Endothelial cell of umbilical vein (primary cell): ENCODE data around the gene GYS2. TPM values are rescaled to one million over a fixed set of nuclear protein-coding genes. Genes with fewer than 3 reads are reported as not detected.

ENCODE experiments used
- BruUV-seq: library from RNA; stranded (reverse); fragments of 400-500 nt; replicated peaks from 2 replicates; lab custom pipeline; 2021; lab: Mats Ljungman, UMichigan
- CTCF ChIA-PET: fragments of 300-600, 350-600 bp; sonication (Branson Sonifier 250); formaldehyde crosslinking; loops from one replicate; lab custom pipeline; 2021; ENCODE audit warnings: antibody characterized with exemption, inconsistent platforms; lab: Charles Lee
- POLR2A ChIA-PET: fragments of 300-600, 350-600 bp; sonication (Branson Sonifier 250); formaldehyde crosslinking; loops from one replicate; lab custom pipeline; 2021; ENCODE audit warnings: antibody characterized with exemption, inconsistent platforms; lab: Charles Lee
- DNase-seq: peaks from one replicate; pipeline ENCODE4 v3.0.0-alpha.2; 2011; ENCODE audit warnings: low read depth, low spot score
- FAIRE-seq: peaks from 2 replicates; lab custom pipeline; 2011; peaks lifted over from hg19 to GRCh38; lab: Jason Lieb, UNC
- H2AFZ ChIP-seq: 2 replicates; pipeline ENCODE4 v1.6.0; 2012; ENCODE audit warnings: low read depth, low read length, control low read depth, inconsistent platforms
- H3K27ac ChIP-seq: 2 replicates; pipeline ENCODE4 v1.5.1; 2011; ENCODE audit warnings: low read depth, mild to moderate bottlenecking, control low read depth, low read length, moderate library complexity; ENCODE audit not compliant: insufficient read depth
- H3K27me3 ChIP-seq, 2 experiments: 2 replicates each; pipeline versions ENCODE4 v1.6.0 to v1.6.1; 2011; ENCODE audit warnings: low read length in 2 of 2, mixed read lengths in 1 of 2; ENCODE audit not compliant: control insufficient read depth in 2 of 2, insufficient read depth in 2 of 2
- H3K36me3 ChIP-seq, 2 experiments: 2 replicates in 1 of 2; 3 replicates in 1 of 2; pipeline ENCODE4 v1.5.1; 2011; ENCODE audit warnings: low read length in 2 of 2, mild to moderate bottlenecking in 1 of 2, moderate library complexity in 1 of 2; ENCODE audit not compliant: control insufficient read depth in 2 of 2, insufficient read depth in 2 of 2; ENCODE audit errors: extremely low read depth in 1 of 2
- H3K4me1 ChIP-seq: 3 replicates; pipeline ENCODE4 v1.5.1; 2011; ENCODE audit warnings: mild to moderate bottlenecking, low read length; ENCODE audit not compliant: control insufficient read depth, insufficient read depth; ENCODE audit errors: extremely low read depth
- H3K4me2 ChIP-seq: 2 replicates; pipeline ENCODE4 v1.6.1; 2011; ENCODE audit warnings: low read length, control low read depth, mixed read lengths; ENCODE audit not compliant: insufficient read depth
- H3K4me3 ChIP-seq, 3 experiments: fragments of 200-600 bp in 1 of 3; sonication (generic), shearing (Covaris generic) in 1 of 3; replicated peaks in 1 of 3; 2 replicates each; pipeline ENCODE4 v1.5.1; 2011 to 2016; ENCODE audit warnings: control low read depth in 3 of 3, low read length in 3 of 3, mild to moderate bottlenecking in 2 of 3, inconsistent platforms in 1 of 3, low read depth in 1 of 3, moderate library complexity in 1 of 3; ENCODE audit not compliant: insufficient read depth in 1 of 3
- H3K79me2 ChIP-seq: 2 replicates; pipeline ENCODE4 v1.6.0; 2012; ENCODE audit warnings: low read length, inconsistent platforms; ENCODE audit not compliant: control insufficient read depth, insufficient read depth
- H3K9ac ChIP-seq: replicated peaks from 2 replicates; pipeline ENCODE3; 2011; ENCODE audit warnings: low read length, control low read depth; ENCODE audit not compliant: insufficient read depth; ENCODE audit errors: extremely low read depth
- H3K9me1 ChIP-seq: replicated peaks from 3 replicates; pipeline ENCODE4 v1.6.0; 2011; ENCODE audit warnings: mild to moderate bottlenecking, low read length; ENCODE audit not compliant: control insufficient read depth, insufficient read depth; ENCODE audit errors: extremely low read depth
- H3K9me3 ChIP-seq: replicated peaks from 2 replicates; pipeline ENCODE4 v1.5.1; 2012; ENCODE audit warnings: low read length, inconsistent platforms; ENCODE audit not compliant: control insufficient read depth, insufficient read depth
- H4K20me1 ChIP-seq: replicated peaks from 2 replicates; pipeline ENCODE3; 2011; ENCODE audit warnings: mild to moderate bottlenecking, low read length; ENCODE audit not compliant: control insufficient read depth, insufficient read depth; ENCODE audit errors: extremely low read depth
- CTCF ChIP-seq, 2 donors: IDR thresholded peaks; 1 replicate in 1 of 2; 2 replicates in 1 of 2; pipeline ENCODE4 v1.5.1; 2011; ENCODE audit warnings: low read length in 2 of 2, mild to moderate bottlenecking in 2 of 2, moderate library complexity in 2 of 2, control low read depth in 1 of 2, inconsistent platforms in 1 of 2, low read depth in 1 of 2; ENCODE audit not compliant: insufficient read depth in 1 of 2; ENCODE audit errors: extremely low read depth in 1 of 2
- EZH2 ChIP-seq: IDR thresholded peaks from 2 replicates; pipeline ENCODE4 v1.6.1; 2012; ENCODE audit warnings: borderline replicate concordance, low read depth, mild to moderate bottlenecking, moderate library complexity, low read length, inconsistent platforms; ENCODE audit not compliant: severe bottlenecking
- FOS ChIP-seq: IDR thresholded peaks from 2 replicates; pipeline ENCODE4 v1.6.1; 2011; ENCODE audit warnings: mild to moderate bottlenecking, low read length, moderate library complexity, borderline replicate concordance; ENCODE audit not compliant: insufficient read depth
- GATA2 ChIP-seq: IDR thresholded peaks from 2 replicates; pipeline ENCODE4 v1.7.0; 2011; ENCODE audit warnings: low read depth, mild to moderate bottlenecking, moderate library complexity, mixed read lengths, low read length; ENCODE audit not compliant: insufficient read length, insufficient read depth
- JUN ChIP-seq: IDR thresholded peaks from 2 replicates; pipeline ENCODE4 v1.6.1; 2011; ENCODE audit warnings: borderline replicate concordance, low read depth; ENCODE audit not compliant: insufficient read length, insufficient read depth
- MAX ChIP-seq: IDR thresholded peaks from 2 replicates; pipeline ENCODE4 v1.6.1; 2011; ENCODE audit not compliant: insufficient read depth, insufficient read length
- MYC ChIP-seq: IDR thresholded peaks from one replicate; pipeline ENCODE4 v1.6.1; 2011; ENCODE audit warnings: mild to moderate bottlenecking, low read depth, low read length
- POLR2A ChIP-seq: IDR thresholded peaks from 2 replicates; pipeline ENCODE4 v1.6.1; 2012; ENCODE audit warnings: low read depth, mild to moderate bottlenecking, control low read depth, low read length
- POLR2AphosphoS5 ChIP-seq: IDR thresholded peaks from 2 replicates; pipeline ENCODE4 v1.6.1; 2012; ENCODE audit warnings: low read depth, mild to moderate bottlenecking, control low read depth, low read length, moderate library complexity; ENCODE audit not compliant: insufficient read depth
- dilution Hi-C: fragments of 300-500 bp; cut with MboI; formaldehyde crosslinking; loops from one replicate; pipeline ENCODE4 v1.15.0; 2019; ENCODE audit warnings: low sequenced_read_pairs; ENCODE audit not compliant: extremely low pct_ligation_motif_present
- intact Hi-C: fragments of 100-400 bp; cut with micrococcal nuclease; formaldehyde crosslinking; loops from one replicate; pipeline ENCODE4 v1.10.0; 2022
- polyA plus RNA-seq, 4 experiments: library from polyadenylated mRNA; depleted of rRNA in 3 of 4; stranded (reverse) in 3 of 4; unstranded in 1 of 4; fragments of >200 nt; gene quantifications; 2 replicates each; pipeline versions ENCODE4 v1.2.1 to v1.2.3, GENCODE V29; 2011 to 2012; ENCODE audit warnings: missing spikeins in 1 of 4
- total RNA-seq: library from RNA; stranded (reverse); gene quantifications from 2 replicates; pipeline ENCODE4 v1.2.3, GENCODE V29; 2021

GYS2 gene
- total and polyA plus RNA-seq, 2 donors (not counting 3 experiments of a cell fraction or from before 2014, with no cell fraction given) = 0.04 TPM; not detected in 1

- no peak for FAIRE-seq
- BruUV-seq = no TSS peak
- Histone ChIP-seq H3K4me3 (no peak overlapping the region), H3K9me1 (no peaks in the 10 kb centered on the region), H3K9ac (no peak overlapping the region), H3K79me2 (no peaks in the 10 kb centered on the region), H3K4me2 (no peak overlapping the region), H3K9me3 (no peaks in the 10 kb centered on the region), H3K36me3 (no peaks in the 10 kb centered on the region), H3K27me3 (no peaks in the 10 kb centered on the region), H4K20me1 (no peaks in the 10 kb centered on the region), H2AFZ (no peak overlapping the region), H3K4me1 (no peaks in the 10 kb centered on the region), H3K27ac (no peak overlapping the region)
- dilution Hi-C loops (no loop called here), intact Hi-C loops (no loop called here)
- no peak for DNase-seq
- no peak for TF ChIP-seq POLR2A
- no peak for TF ChIP-seq EZH2
- no peak for TF ChIP-seq MAX
- TF ChIP-seq FOS = no peak
- TF ChIP-seq CTCF (IDR thresholded peaks at IDR 0.05; ENCODE audit: extremely low read depth in 1 of 2, insufficient read depth in 1 of 2, low read depth in 1 of 2, low read length in 2 of 2) = no peak
- TF ChIP-seq GATA2 = no peak
- no peak for TF ChIP-seq JUN
- TF ChIP-seq MYC = no peak
- TF ChIP-seq POLR2AphosphoS5 = no peak
- ChIA-PET POLR2A (no interaction called here), CTCF (no interaction called here)
These were observed 59.1 kb downstream of the GYS2 start for GRCh38 chr12:21545557-21545956.
